Mesendoderm (in vitro differentiated cells): ENCODE measurements around the gene ZBTB7C.

ENCODE experiments used
- DNase-seq: peaks from one replicate; pipeline ENCODE4 v3.0.0; 2013
- H2AK5ac ChIP-seq: 2 replicates; pipeline ENCODE4 v1.6.1; 2013; ENCODE audit warnings: low read length, inconsistent platforms
- H2BK120ac ChIP-seq: 2 replicates; pipeline ENCODE4 v1.6.1; 2013; ENCODE audit warnings: low read depth, mild to moderate bottlenecking, low read length, moderate library complexity, mixed read lengths
- H2BK15ac ChIP-seq: replicated peaks from 2 replicates; pipeline ENCODE4 v1.6.1; 2013; ENCODE audit warnings: low read depth, mild to moderate bottlenecking, moderate library complexity
- H2BK5ac ChIP-seq: 2 replicates; pipeline ENCODE4 v1.6.1; 2013; ENCODE audit warnings: low read length, inconsistent platforms
- H3K18ac ChIP-seq: 2 replicates; pipeline ENCODE4 v1.6.1; 2013; ENCODE audit warnings: mild to moderate bottlenecking, low read length, mixed read lengths
- H3K23ac ChIP-seq: one replicate; pipeline ENCODE4 v1.6.1; 2013; ENCODE audit warnings: low read length
- H3K27ac ChIP-seq: 2 replicates; pipeline ENCODE4 v1.5.1; 2013; ENCODE audit warnings: low read depth, mild to moderate bottlenecking, inconsistent platforms, low read length, moderate library complexity
- H3K27me3 ChIP-seq: 2 replicates; pipeline ENCODE4 v1.6.1; 2013; ENCODE audit warnings: low read length, control low read depth, mild to moderate bottlenecking, inconsistent platforms; ENCODE audit not compliant: insufficient read depth, poor library complexity
- H3K36me3 ChIP-seq: 2 replicates; pipeline ENCODE4 v1.6.1; 2013; ENCODE audit warnings: low read length, inconsistent platforms; ENCODE audit not compliant: control insufficient read depth, insufficient read depth
- H3K4ac ChIP-seq: one replicate; pipeline ENCODE4 v1.6.1; 2013; ENCODE audit warnings: low read depth, mild to moderate bottlenecking, low read length, moderate library complexity
- H3K4me1 ChIP-seq: 2 replicates; pipeline ENCODE4 v1.6.1; 2013; ENCODE audit warnings: low read depth, low read length, inconsistent platforms; ENCODE audit not compliant: control insufficient read depth
- H3K4me2 ChIP-seq: 2 replicates; pipeline ENCODE4 v1.6.1; 2013; ENCODE audit warnings: low read length
- H3K4me3 ChIP-seq: 2 replicates; pipeline ENCODE4 v1.5.1; 2013; ENCODE audit warnings: mild to moderate bottlenecking, low read length
- H3K56ac ChIP-seq: one replicate; pipeline ENCODE4 v1.6.1; 2013; ENCODE audit warnings: low read length
- H3K79me1 ChIP-seq: 2 replicates; pipeline ENCODE4 v1.6.1; 2013; ENCODE audit warnings: low read length, inconsistent platforms
- H3K79me2 ChIP-seq: 2 replicates; pipeline ENCODE4 v1.6.1; 2013; ENCODE audit warnings: mild to moderate bottlenecking, low read length; ENCODE audit not compliant: control insufficient read depth, insufficient read depth
- H3K9ac ChIP-seq: 2 replicates; pipeline ENCODE4 v1.6.1; 2013; ENCODE audit warnings: low read length, inconsistent platforms
- H4K5ac ChIP-seq: one replicate; pipeline ENCODE4 v1.6.1; 2013; ENCODE audit warnings: low read length
- H4K8ac ChIP-seq: one replicate; pipeline ENCODE4 v1.6.1; 2013; ENCODE audit warnings: low read depth, mild to moderate bottlenecking, control low read depth, low read length, moderate library complexity
- whole genome bisulfite sequencing: extraction: QIAGEN DNeasy Blood & Tissue Kit; methylation state at CpG from one replicate; pipeline ENCODE4 v1.1.7; 2013; ENCODE audit warnings: low lambda C conversion rate, missing lambda C conversion rate; ENCODE audit not compliant: insufficient coverage; ENCODE audit errors: extremely low coverage; 5-methylcytosine and 5-hydroxymethylcytosine counted together

Gene ZBTB7C

DNA sequence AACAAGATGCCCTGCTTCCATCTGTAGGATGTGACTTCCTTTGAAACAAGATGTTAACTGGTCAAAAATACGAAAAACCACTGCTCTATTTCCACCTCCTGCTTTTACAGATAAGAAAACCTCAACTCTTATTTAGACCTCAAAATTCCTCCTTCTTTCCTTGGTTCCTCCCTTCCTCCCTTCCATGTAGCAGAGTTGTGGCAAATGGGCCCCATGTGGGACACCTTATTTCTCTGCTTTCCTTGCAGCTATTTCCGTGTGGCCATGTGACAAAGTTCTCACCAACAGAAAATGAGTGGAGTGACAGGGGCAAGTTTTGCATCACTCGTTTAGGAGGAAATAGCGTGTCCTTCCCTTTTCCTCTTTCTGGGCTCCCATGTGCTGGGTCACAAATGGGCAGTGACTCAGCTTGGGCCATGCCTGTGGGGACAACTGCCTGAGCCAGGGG lies 409.4 kb downstream of the ZBTB7C start:
- Histone ChIP-seq H2AK5ac (no peak overlapping the region), H2BK120ac (no peak overlapping the region), H3K9ac (no peak overlapping the region), H3K4ac (no peak overlapping the region), H3K27me3 (no peaks in the 10 kb centered on the region), H3K18ac (no peak overlapping the region), H3K56ac (no peak overlapping the region), H3K23ac (no peak overlapping the region), H3K4me3 (no peak overlapping the region), H2BK5ac (no peak overlapping the region), H4K5ac (no peak overlapping the region), H3K4me1 (no peaks in the 10 kb centered on the region), H3K4me2 (no peak overlapping the region), H3K36me3 (no peaks in the 10 kb centered on the region), H3K79me2 (no peaks in the 10 kb centered on the region), H3K27ac (no peak overlapping the region), H2BK15ac (no peak overlapping the region), H3K79me1 (no peaks in the 10 kb centered on the region), H4K8ac (no peak overlapping the region)
- DNase-seq, result no peak
- WGBS, result no CpG with 5 or more reads among the region's 4 CpGs

- Histone ChIP-seq H4K5ac (no peak overlapping the region), H3K9ac (no peak overlapping the region), H4K8ac (no peak overlapping the region), H3K18ac (no peak overlapping the region), H2BK5ac (no peak overlapping the region), H3K4me1 (no peaks in the 10 kb centered on the region), H3K27ac (no peak overlapping the region), H3K79me2 (no peaks in the 10 kb centered on the region), H3K27me3 (no peaks in the 10 kb centered on the region), H3K56ac (no peak overlapping the region), H3K4me2 (no peak overlapping the region), H3K4me3 (no peak overlapping the region), H2BK120ac (no peak overlapping the region), H3K79me1 (no peaks in the 10 kb centered on the region), H2BK15ac (no peak overlapping the region), H3K36me3 (no peaks in the 10 kb centered on the region), H3K4ac (no peak overlapping the region), H3K23ac (no peak overlapping the region), H2AK5ac (no peak overlapping the region)
- DNase-seq, result peak; percentile 80
- no CpG with 5 or more reads among the region's 5 CpGs for WGBS
Observed at GRCh38 chr18:47997338-47997780, 411.8 kb downstream of the ZBTB7C start.

GRCh38 chr18:47996091-47996541 lies 413.1 kb downstream of the ZBTB7C start:
- Histone ChIP-seq H2BK120ac (no peak overlapping the region), H3K27ac (no peak overlapping the region), H2BK5ac (no peak overlapping the region), H3K27me3 (no peaks in the 10 kb centered on the region), H4K5ac (no peak overlapping the region), H3K4me2 (no peak overlapping the region), H2AK5ac (no peak overlapping the region), H3K4me3 (no peak overlapping the region), H3K18ac (no peak overlapping the region), H2BK15ac (no peak overlapping the region), H3K79me1 (no peaks in the 10 kb centered on the region), H3K79me2 (no peaks in the 10 kb centered on the region), H3K36me3 (no peaks in the 10 kb centered on the region), H3K4ac (no peak overlapping the region), H3K9ac (no peak overlapping the region), H3K4me1 (no peaks in the 10 kb centered on the region), H3K56ac (no peak overlapping the region), H3K23ac (no peak overlapping the region), H4K8ac (no peak overlapping the region)
- WGBS, result no CpG with 5 or more reads among the region's 3 CpGs
- DNase-seq, result no peak

DNA sequence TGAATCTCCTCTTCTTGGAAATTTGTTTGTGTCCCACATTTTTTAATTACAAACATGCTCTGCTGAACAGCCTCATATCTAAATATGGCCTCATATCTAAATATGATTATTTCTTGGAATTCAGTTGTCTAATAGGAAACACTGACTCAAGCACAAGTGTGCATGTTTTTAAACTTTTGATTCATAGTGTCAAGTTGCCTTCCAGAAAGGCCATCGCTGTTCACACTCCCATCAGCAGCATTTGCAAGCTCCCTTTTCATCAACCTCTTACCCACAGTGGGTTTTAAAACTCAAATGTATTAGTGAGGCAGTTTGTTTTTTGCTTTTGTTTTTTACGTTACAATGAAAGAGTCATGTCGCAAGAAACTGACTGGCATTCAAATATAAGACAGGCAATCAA lies 413.5 kb downstream of the ZBTB7C start:
- Histone ChIP-seq H3K56ac (no peak overlapping the region), H4K8ac (no peak overlapping the region), H3K27ac (no peak overlapping the region), H3K18ac (no peak overlapping the region), H2BK120ac (no peak overlapping the region), H4K5ac (no peak overlapping the region), H3K27me3 (no peaks in the 10 kb centered on the region), H3K23ac (no peak overlapping the region), H3K79me2 (no peaks in the 10 kb centered on the region), H3K4ac (no peak overlapping the region), H3K4me3 (no peak overlapping the region), H3K9ac (no peak overlapping the region), H2BK15ac (no peak overlapping the region), H3K4me2 (no peak overlapping the region), H3K79me1 (no peaks in the 10 kb centered on the region), H2AK5ac (no peak overlapping the region), H2BK5ac (no peak overlapping the region), H3K36me3 (no peaks in the 10 kb centered on the region), H3K4me1 (no peaks in the 10 kb centered on the region)
- WGBS, result no CpG with 5 or more reads among the region's 3 CpGs
- DNase-seq, result no peak

GRCh38 chr18:47993409-47993808 lies 415.8 kb downstream of the ZBTB7C start:
- Histone ChIP-seq H2BK5ac (no peak overlapping the region), H3K79me2 (no peaks in the 10 kb centered on the region), H3K4me3 (no peak overlapping the region), H3K79me1 (no peaks in the 10 kb centered on the region), H2BK15ac (no peak overlapping the region), H3K9ac (no peak overlapping the region), H3K23ac (no peak overlapping the region), H3K18ac (no peak overlapping the region), H3K27ac (no peak overlapping the region), H3K4ac (no peak overlapping the region), H3K4me2 (no peak overlapping the region), H4K5ac (no peak overlapping the region), H4K8ac (no peak overlapping the region), H2AK5ac (no peak overlapping the region), H3K56ac (no peak overlapping the region), H2BK120ac (no peak overlapping the region), H3K4me1 (no peaks in the 10 kb centered on the region), H3K27me3 (no peaks in the 10 kb centered on the region), H3K36me3 (no peaks in the 10 kb centered on the region)
- DNase-seq, result peak; percentile 13
- no CpG with 5 or more reads among the region's 1 CpG for WGBS

GRCh38 chr18:47992976-47993375 lies 416.2 kb downstream of the ZBTB7C start:
- Histone ChIP-seq H3K23ac (no peak overlapping the region), H3K4me3 (no peak overlapping the region), H3K56ac (no peak overlapping the region), H3K4me1 (no peaks in the 10 kb centered on the region), H3K18ac (no peak overlapping the region), H3K27ac (no peak overlapping the region), H3K36me3 (no peaks in the 10 kb centered on the region), H2AK5ac (no peak overlapping the region), H3K79me1 (no peaks in the 10 kb centered on the region), H2BK15ac (no peak overlapping the region), H3K9ac (no peak overlapping the region), H2BK5ac (no peak overlapping the region), H2BK120ac (no peak overlapping the region), H3K79me2 (no peaks in the 10 kb centered on the region), H4K8ac (no peak overlapping the region), H3K4me2 (no peak overlapping the region), H3K4ac (no peak overlapping the region), H4K5ac (no peak overlapping the region), H3K27me3 (no peaks in the 10 kb centered on the region)
- no CpG with 5 or more reads among the region's 6 CpGs for WGBS
- DNase-seq, result no peak
